GM10266 (cell line): ENCODE measurements around the gene GMPR2.

Experiments used
- DNase-seq: peaks from one replicate; pipeline ENCODE4 v3.0.0; 2012; ENCODE audit errors: extremely low spot score
- CTCF ChIP-seq: IDR thresholded peaks from 2 replicates; pipeline ENCODE4 v1.5.1; 2012; ENCODE audit warnings: mild to moderate bottlenecking, low read depth; ENCODE audit not compliant: control insufficient read depth, insufficient read depth; ENCODE audit errors: missing control alignments

Gene GMPR2

GRCh38 chr14:24280797-24281460 is 48.2 kb downstream of the GMPR2 start:
- no peak for TF ChIP-seq CTCF
- DNase-seq = no peak

- no peak for DNase-seq
- no peak for TF ChIP-seq CTCF
Measured at GRCh38 chr14:24281636-24282035, 48.9 kb downstream of the GMPR2 start.

- no peak for TF ChIP-seq CTCF
- DNase-seq = no peak
Measured at GRCh38 chr14:24282736-24283135, 50.0 kb downstream of the GMPR2 start.

- DNase-seq = no peak
- no peak for TF ChIP-seq CTCF
Measured at GRCh38 chr14:24283796-24284460, 51.2 kb downstream of the GMPR2 start.

GRCh38 chr14:24284501-24285035 is 51.8 kb downstream of the GMPR2 start:
- no peak for DNase-seq
- no peak for TF ChIP-seq CTCF

- no peak for TF ChIP-seq CTCF
- no peak for DNase-seq
Measured at GRCh38 chr14:24285351-24285750, 52.6 kb downstream of the GMPR2 start.

DNA sequence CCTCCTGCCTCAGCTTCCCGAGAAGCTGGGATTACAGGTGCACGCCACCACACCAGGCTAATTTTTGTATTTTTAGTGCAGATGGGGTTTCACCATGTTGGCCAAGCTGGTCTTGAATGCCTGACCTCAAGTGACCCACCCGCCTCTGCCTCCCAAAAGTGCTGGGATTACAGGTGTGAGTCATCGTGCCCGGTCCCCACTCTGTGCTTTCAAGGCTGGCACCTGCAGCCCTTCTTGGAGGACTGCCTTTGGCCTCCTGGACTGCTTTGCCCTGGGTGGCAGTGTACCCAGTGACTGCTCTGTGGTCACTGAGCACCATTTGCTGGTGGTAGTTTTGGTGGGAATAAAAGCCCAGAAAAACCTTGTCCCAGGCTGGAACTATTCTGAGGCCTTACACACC is 54.3 kb downstream of the GMPR2 start:
- no peak for TF ChIP-seq CTCF
- no peak for DNase-seq
